HG02943 (cell line): ENCODE data around the gene GRIK1.

Experiments used
- ATAC-seq: cut with Tn5 transposase; IDR thresholded peaks from one replicate; pipeline ENCODE4 v1.9.1; 2021; ENCODE audit warnings: mild to moderate bottlenecking, low read depth, moderate library complexity; ENCODE audit not compliant: unreplicated experiment

The GRIK1 gene

GRCh38 chr21:29654203-29654602 is 285.6 kb downstream of the GRIK1 start:
- no peak for ATAC-seq

- no peak for ATAC-seq
Observed at GRCh38 chr21:29650523-29651022, 289.2 kb downstream of the GRIK1 start.

- ATAC-seq = no peak
Observed at GRCh38 chr21:29649406-29649814, 290.4 kb downstream of the GRIK1 start.

- ATAC-seq = no peak
Observed at GRCh38 chr21:29648710-29649240, 291.0 kb downstream of the GRIK1 start.

- ATAC-seq = no peak
Observed at GRCh38 chr21:29647353-29647781, 292.4 kb downstream of the GRIK1 start.

- ATAC-seq = no peak
Observed at GRCh38 chr21:29645666-29646553, 293.9 kb downstream of the GRIK1 start.

- no peak for ATAC-seq
Observed at GRCh38 chr21:29643289-29643688, 296.5 kb downstream of the GRIK1 start.

GRCh38 chr21:29642551-29643245 is 297.1 kb downstream of the GRIK1 start:
- ATAC-seq = no peak

- no peak for ATAC-seq
Observed at GRCh38 chr21:29641635-29642550, 297.9 kb downstream of the GRIK1 start.

GRCh38 chr21:29641001-29641634 is 298.7 kb downstream of the GRIK1 start:
- ATAC-seq = no peak

- ATAC-seq = no peak
Observed at GRCh38 chr21:29640080-29640508, 299.7 kb downstream of the GRIK1 start.

- ATAC-seq = no peak
Observed at GRCh38 chr21:29639366-29640079, 300.3 kb downstream of the GRIK1 start.

- ATAC-seq = peak; percentile 52
Observed at GRCh38 chr21:29638761-29639327, 301.0 kb downstream of the GRIK1 start.

GRCh38 chr21:29638138-29638537 is 301.7 kb downstream of the GRIK1 start:
- no peak for ATAC-seq

GRCh38 chr21:29637553-29637952 is 302.2 kb downstream of the GRIK1 start:
- no peak for ATAC-seq

GRCh38 chr21:29637134-29637533 is 302.7 kb downstream of the GRIK1 start:
- no peak for ATAC-seq

- ATAC-seq = no peak
Observed at GRCh38 chr21:29634418-29634817, 305.4 kb downstream of the GRIK1 start.

- no peak for ATAC-seq
Observed at GRCh38 chr21:29633756-29634155, 306.0 kb downstream of the GRIK1 start.

- ATAC-seq = no peak
Observed at GRCh38 chr21:29630441-29630840, 309.4 kb downstream of the GRIK1 start.
